ENCODE measurements around the gene MAP3K21. TPM values are rescaled to one million over a fixed set of nuclear protein-coding genes. Genes with fewer than 3 reads are reported as not detected.

Gene MAP3K21
- total and polyA plus RNA-seq, 5 donors from 2014 or later, result 0.13 to 0.30 (median 0.22) TPM; not detected in 1

DNA sequence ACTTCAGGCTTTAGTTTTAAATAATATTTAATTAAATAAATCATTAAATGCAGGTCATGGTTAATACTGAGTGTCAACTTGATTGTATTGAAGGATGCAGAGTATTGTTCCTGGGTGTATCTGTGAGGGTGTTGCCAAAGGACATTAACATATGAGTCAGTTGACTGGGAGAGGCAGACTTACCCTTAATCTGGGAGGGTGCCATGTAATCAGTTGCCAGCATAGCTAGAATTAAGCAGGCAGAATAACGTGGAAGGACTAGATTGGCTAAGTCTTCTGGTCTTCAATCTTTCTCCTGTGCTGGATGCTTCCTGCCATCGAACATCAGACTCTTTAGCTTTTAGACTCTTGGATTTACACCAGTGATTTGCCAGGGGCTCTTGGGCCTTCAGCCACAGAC is 85.3 kb downstream of the MAP3K21 start:
- no peak overlapping the region for H3K4me3 Mint-ChIP-seq
- DNase-seq, result no peak
- no peaks in the 10 kb centered on the region for H3K36me3 Mint-ChIP-seq
- H3K4me3 ChIP-seq (ENCODE audit: low read depth, low read length), result no peak overlapping the region
- peaks cover 0 to 4% (median 0%) of the 10 kb centered on the region in 7 donors for H3K9me3 Mint-ChIP-seq
- H3K36me3 ChIP-seq (ENCODE audit: control insufficient read depth, insufficient read depth, low read length), result no peaks in the 10 kb centered on the region
- no peak overlapping the region for H3K27ac ChIP-seq (ENCODE audit: insufficient read depth, low read length, poor library complexity, severe bottlenecking)
- ATAC-seq (ENCODE audit: low read depth in 2 of 2), result no peak
- H3K27me3 Mint-ChIP-seq, result peaks cover 6% of the 10 kb centered on the region
- H3K27ac Mint-ChIP-seq, result no peak overlapping the region
- peaks cover 0 to 5% (median 1%) of the 10 kb centered on the region in 4 donors for H3K4me1 Mint-ChIP-seq
- H3K9me3 ChIP-seq (ENCODE audit: control insufficient read depth in 2 of 2, low read length in 2 of 2), result no peaks in the 10 kb centered on the region
- peaks cover 3% of the 10 kb centered on the region for H3K27me3 ChIP-seq (ENCODE audit: control insufficient read depth, insufficient read depth, low read length)
- no peaks in the 10 kb centered on the region for H3K4me1 ChIP-seq (ENCODE audit: control insufficient read depth, insufficient read depth, low read length, poor library complexity, severe bottlenecking)

DNA sequence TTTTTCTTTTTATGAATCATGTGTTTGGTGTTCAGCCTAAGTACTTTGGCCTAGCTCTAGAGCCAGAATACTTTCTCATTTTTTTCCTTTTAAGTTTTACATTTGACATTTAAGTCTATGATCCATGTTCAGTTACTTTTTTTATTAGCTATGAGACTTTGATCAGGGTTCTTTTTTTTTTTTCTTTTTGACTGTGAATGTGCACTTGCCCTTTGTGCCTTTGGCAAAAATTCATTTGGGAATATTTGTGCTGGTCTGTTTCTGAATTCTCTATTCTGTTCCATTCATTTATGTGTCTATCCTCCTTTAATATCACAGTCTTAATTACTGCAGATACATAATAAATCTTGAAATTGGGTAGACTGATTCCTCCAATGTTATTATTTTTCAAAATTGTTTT is 93.8 kb downstream of the MAP3K21 start:
- Histone ChIP-seq H3K27me3 (ENCODE audit: control insufficient read depth, insufficient read depth, low read length) (peaks cover 3% of the 10 kb centered on the region), H3K27ac (ENCODE audit: insufficient read depth, low read length, poor library complexity, severe bottlenecking) (no peak overlapping the region), H3K36me3 (ENCODE audit: control insufficient read depth, insufficient read depth, low read length) (no peaks in the 10 kb centered on the region), H3K9me3 (ENCODE audit: control insufficient read depth in 2 of 2, low read length in 2 of 2) (no peaks in the 10 kb centered on the region), H3K4me1 (ENCODE audit: control insufficient read depth, insufficient read depth, low read length, poor library complexity, severe bottlenecking) (no peaks in the 10 kb centered on the region), H3K4me3 (ENCODE audit: low read depth, low read length) (no peak overlapping the region)
- ATAC-seq (ENCODE audit: low read depth in 2 of 2) (no peak), DNase-seq (no peak)
- H3K27ac Mint-ChIP-seq, result no peak overlapping the region
- peaks cover 28% of the 10 kb centered on the region for H3K27me3 Mint-ChIP-seq
- H3K36me3 Mint-ChIP-seq, result no peaks in the 10 kb centered on the region
- no peak overlapping the region for H3K4me3 Mint-ChIP-seq
- H3K4me1 Mint-ChIP-seq, result no peaks in the 10 kb centered on the region
- peaks cover 0 to 4% (median 0%) of the 10 kb centered on the region in 7 donors for H3K9me3 Mint-ChIP-seq

DNA sequence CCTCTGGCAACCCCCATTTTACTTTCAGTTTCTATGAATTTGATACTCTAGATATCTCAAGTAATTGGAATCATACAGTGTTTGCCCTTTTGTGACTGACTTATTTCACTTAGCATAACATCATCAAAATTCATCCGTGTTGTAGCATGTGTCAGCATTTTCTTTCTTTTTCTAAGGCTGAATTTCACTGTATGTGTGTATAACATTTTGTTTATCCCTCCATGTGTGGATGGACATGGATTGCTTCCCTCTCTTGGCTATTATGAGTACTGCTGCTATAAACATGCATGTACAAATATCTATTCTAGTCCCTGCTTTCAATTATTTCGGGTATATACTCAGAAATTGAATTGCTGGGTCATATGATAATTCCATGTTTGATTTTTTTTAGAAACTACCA is 97.3 kb downstream of the MAP3K21 start:
- Histone ChIP-seq H3K36me3 (ENCODE audit: control insufficient read depth, insufficient read depth, low read length) (no peaks in the 10 kb centered on the region), H3K27me3 (ENCODE audit: control insufficient read depth, insufficient read depth, low read length) (peaks cover 6% of the 10 kb centered on the region), H3K27ac (ENCODE audit: insufficient read depth, low read length, poor library complexity, severe bottlenecking) (no peak overlapping the region), H3K4me3 (ENCODE audit: low read depth, low read length) (no peak overlapping the region), H3K9me3 (ENCODE audit: control insufficient read depth in 2 of 2, low read length in 2 of 2) (no peaks in the 10 kb centered on the region), H3K4me1 (ENCODE audit: control insufficient read depth, insufficient read depth, low read length, poor library complexity, severe bottlenecking) (no peaks in the 10 kb centered on the region)
- ATAC-seq (ENCODE audit: low read depth in 2 of 2), result no peak
- Mint-ChIP-seq H3K27ac (no peak overlapping the region), H3K9me3 (peaks cover 0 to 4% (median 0%) of the 10 kb centered on the region in 7 donors), H3K36me3 (no peaks in the 10 kb centered on the region), H3K4me3 (no peak overlapping the region), H3K27me3 (peaks cover 30% of the 10 kb centered on the region), H3K4me1 (no peaks in the 10 kb centered on the region)
- DNase-seq, result no peak

DNA sequence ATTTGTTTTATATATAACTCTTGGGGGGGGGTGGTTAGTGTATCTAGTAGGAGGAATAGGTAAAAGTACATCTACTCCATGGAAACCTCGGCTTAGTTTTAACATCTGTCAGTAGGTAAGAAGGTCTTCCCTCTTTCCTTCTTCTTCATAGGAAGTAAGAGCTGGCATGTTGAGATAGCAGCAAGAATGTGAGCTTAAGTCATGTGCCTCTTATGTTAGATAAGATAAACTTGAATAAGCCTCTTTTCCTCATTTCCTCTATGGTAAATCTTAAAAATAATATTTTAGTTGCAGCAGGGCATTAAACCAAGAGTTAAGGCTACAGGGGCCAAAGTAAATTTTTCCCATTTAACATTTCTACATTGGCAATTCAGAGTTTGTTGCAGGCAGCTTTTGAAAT is 100.4 kb downstream of the MAP3K21 start:
- Mint-ChIP-seq H3K9me3 (peaks cover 0 to 5% (median 0%) of the 10 kb centered on the region in 7 donors), H3K36me3 (no peaks in the 10 kb centered on the region), H3K4me1 (no peaks in the 10 kb centered on the region), H3K27ac (no peak overlapping the region), H3K4me3 (no peak overlapping the region), H3K27me3 (peaks cover 25% of the 10 kb centered on the region)
- Histone ChIP-seq H3K27ac (ENCODE audit: insufficient read depth, low read length, poor library complexity, severe bottlenecking) (no peak overlapping the region), H3K36me3 (ENCODE audit: control insufficient read depth, insufficient read depth, low read length) (no peaks in the 10 kb centered on the region), H3K4me3 (ENCODE audit: low read depth, low read length) (no peak overlapping the region), H3K9me3 (ENCODE audit: control insufficient read depth in 2 of 2, low read length in 2 of 2) (no peaks in the 10 kb centered on the region), H3K4me1 (ENCODE audit: control insufficient read depth, insufficient read depth, low read length, poor library complexity, severe bottlenecking) (no peaks in the 10 kb centered on the region), H3K27me3 (ENCODE audit: control insufficient read depth, insufficient read depth, low read length) (peaks cover 6% of the 10 kb centered on the region)
- DNase-seq, result no peak
- no peak for ATAC-seq (ENCODE audit: low read depth in 2 of 2)

DNA sequence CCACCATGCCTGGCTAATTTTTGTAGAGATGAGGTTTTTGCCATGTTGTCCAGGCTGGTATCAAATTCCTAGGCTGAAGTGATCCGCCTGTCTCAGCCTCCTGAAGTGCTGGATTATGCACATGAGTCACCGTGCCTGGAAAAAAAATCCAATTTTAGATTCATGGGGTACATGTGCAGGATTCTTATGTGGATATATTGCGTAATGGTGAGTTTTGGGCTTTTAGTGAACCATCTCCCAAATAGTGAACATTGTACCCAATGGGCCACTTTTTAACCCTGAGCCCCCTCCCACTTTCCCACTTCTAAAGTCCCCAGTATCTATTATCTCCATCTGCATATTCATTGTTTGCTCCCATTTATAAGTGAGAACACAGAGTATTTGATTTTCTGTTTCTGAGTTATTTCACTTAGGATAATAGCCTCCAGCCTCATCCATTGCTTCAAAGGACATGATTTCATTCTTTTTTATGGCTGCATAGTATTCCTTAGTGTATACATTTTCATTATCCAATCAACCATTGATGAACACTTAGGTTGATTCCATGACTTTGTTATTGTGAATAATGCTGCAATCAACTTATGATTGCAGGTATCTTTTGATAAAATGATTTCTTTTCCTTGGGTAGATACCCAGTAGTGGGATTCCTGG is 104.4 kb downstream of the MAP3K21 start:
- Histone ChIP-seq H3K36me3 (ENCODE audit: control insufficient read depth, insufficient read depth, low read length) (no peaks in the 10 kb centered on the region), H3K4me3 (ENCODE audit: low read depth, low read length) (no peak overlapping the region), H3K9me3 (ENCODE audit: control insufficient read depth in 2 of 2, low read length in 2 of 2) (no peaks in the 10 kb centered on the region), H3K4me1 (ENCODE audit: control insufficient read depth, insufficient read depth, low read length, poor library complexity, severe bottlenecking) (no peaks in the 10 kb centered on the region), H3K27me3 (ENCODE audit: control insufficient read depth, insufficient read depth, low read length) (peaks cover 3% of the 10 kb centered on the region), H3K27ac (ENCODE audit: insufficient read depth, low read length, poor library complexity, severe bottlenecking) (no peak overlapping the region)
- peaks cover 0 to 2% (median 0%) of the 10 kb centered on the region in 7 donors for H3K9me3 Mint-ChIP-seq
- no peaks in the 10 kb centered on the region for H3K4me1 Mint-ChIP-seq
- peak overlapping the region in 1 of 3 donors; percentile 7 for H3K27ac Mint-ChIP-seq
- no peak overlapping the region for H3K4me3 Mint-ChIP-seq
- no peak for DNase-seq
- peaks cover 22% of the 10 kb centered on the region for H3K27me3 Mint-ChIP-seq
- H3K36me3 Mint-ChIP-seq, result no peaks in the 10 kb centered on the region
- ATAC-seq (ENCODE audit: low read depth in 2 of 2), result no peak

DNA sequence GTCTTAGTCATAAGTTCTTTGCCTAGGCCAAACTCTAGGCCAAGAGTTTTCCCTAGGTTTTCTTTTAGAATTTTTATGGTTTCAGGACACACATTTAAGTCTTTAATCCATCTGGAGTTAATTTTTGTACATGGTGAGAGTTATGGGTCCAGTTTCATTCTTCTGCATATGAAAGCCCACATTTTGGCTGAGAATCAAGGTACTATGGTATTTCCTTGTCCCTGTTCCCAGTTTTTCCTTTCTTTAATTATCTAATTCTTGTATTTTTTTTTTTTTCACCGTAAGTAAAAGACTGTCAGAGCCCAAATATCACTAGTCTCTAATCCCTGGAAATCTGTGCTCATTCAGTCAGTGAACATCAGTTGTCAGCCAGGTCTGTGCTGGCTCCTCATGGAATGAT is 105.4 kb downstream of the MAP3K21 start:
- ATAC-seq (ENCODE audit: low read depth in 2 of 2) (no peak), DNase-seq (no peak)
- no peaks in the 10 kb centered on the region for H3K4me1 ChIP-seq (ENCODE audit: control insufficient read depth, insufficient read depth, low read length, poor library complexity, severe bottlenecking)
- Mint-ChIP-seq H3K4me3 (no peak overlapping the region), H3K27ac (peak overlapping the region in 1 of 3 donors; percentile 0), H3K27me3 (peaks cover 22% of the 10 kb centered on the region), H3K36me3 (no peaks in the 10 kb centered on the region), H3K9me3 (peaks cover 0 to 2% (median 0%) of the 10 kb centered on the region in 7 donors), H3K4me1 (no peaks in the 10 kb centered on the region)
- no peaks in the 10 kb centered on the region for H3K9me3 ChIP-seq (ENCODE audit: control insufficient read depth in 2 of 2, low read length in 2 of 2)
- H3K27me3 ChIP-seq (ENCODE audit: control insufficient read depth, insufficient read depth, low read length), result no peaks in the 10 kb centered on the region
- H3K36me3 ChIP-seq (ENCODE audit: control insufficient read depth, insufficient read depth, low read length), result no peaks in the 10 kb centered on the region
- no peak overlapping the region for H3K27ac ChIP-seq (ENCODE audit: insufficient read depth, low read length, poor library complexity, severe bottlenecking)
- no peak overlapping the region for H3K4me3 ChIP-seq (ENCODE audit: low read depth, low read length)

DNA sequence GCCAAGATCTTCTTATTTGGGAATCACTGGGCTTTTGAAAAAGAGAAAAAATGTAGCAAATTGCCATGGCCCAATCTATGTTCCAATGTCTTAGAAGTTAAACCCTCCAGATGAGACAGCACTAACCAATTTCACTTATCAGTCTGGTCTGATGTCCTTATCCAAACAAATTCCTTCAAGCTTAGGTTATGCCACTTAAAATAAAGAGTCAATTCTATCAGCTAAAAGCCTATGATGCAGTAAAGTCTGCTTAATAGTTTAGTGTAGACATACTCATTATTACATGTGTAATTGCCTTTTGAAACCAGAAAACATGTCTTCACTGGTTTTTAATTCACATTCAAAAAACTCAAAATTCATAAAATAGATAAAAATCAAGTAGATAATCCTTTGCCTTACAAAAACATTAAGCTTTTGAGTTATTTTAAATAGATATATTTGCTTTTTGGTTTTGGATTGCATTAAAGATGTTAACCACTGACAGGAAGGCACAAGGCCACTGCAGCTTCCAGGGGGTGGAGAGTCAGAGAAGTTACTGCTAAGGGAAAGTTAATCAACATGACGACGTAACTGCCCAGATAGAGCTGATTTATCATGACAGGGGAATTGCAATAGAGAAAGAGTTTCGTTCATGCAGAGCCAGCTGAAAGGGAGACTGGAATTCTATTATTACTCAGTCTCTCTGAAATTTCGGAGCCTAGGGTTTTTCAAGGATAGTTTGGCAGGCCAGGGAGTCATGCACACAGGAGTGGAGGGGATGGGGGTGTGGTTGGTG is 106.1 kb downstream of the MAP3K21 start:
- no peaks in the 10 kb centered on the region for H3K4me1 Mint-ChIP-seq
- H3K27ac Mint-ChIP-seq, result no peak overlapping the region
- peaks cover 23% of the 10 kb centered on the region for H3K27me3 Mint-ChIP-seq
- Histone ChIP-seq H3K36me3 (ENCODE audit: control insufficient read depth, insufficient read depth, low read length) (no peaks in the 10 kb centered on the region), H3K27ac (ENCODE audit: insufficient read depth, low read length, poor library complexity, severe bottlenecking) (no peak overlapping the region), H3K27me3 (ENCODE audit: control insufficient read depth, insufficient read depth, low read length) (no peaks in the 10 kb centered on the region), H3K4me1 (ENCODE audit: control insufficient read depth, insufficient read depth, low read length, poor library complexity, severe bottlenecking) (no peaks in the 10 kb centered on the region), H3K9me3 (ENCODE audit: control insufficient read depth in 2 of 2, low read length in 2 of 2) (no peaks in the 10 kb centered on the region), H3K4me3 (ENCODE audit: low read depth, low read length) (no peak overlapping the region)
- H3K9me3 Mint-ChIP-seq, result peaks cover 0 to 2% (median 0%) of the 10 kb centered on the region in 7 donors
- DNase-seq (no peak), ATAC-seq (ENCODE audit: low read depth in 2 of 2) (no peak)
- H3K4me3 Mint-ChIP-seq, result no peak overlapping the region
- no peaks in the 10 kb centered on the region for H3K36me3 Mint-ChIP-seq
